Gastroesophageal sphincter (tissue), 3 donors: ENCODE data around the gene RXRB.

Source experiments
- EP300 ChIP-seq: sonication (generic); formaldehyde crosslinking; IDR thresholded peaks from one replicate; pipeline ENCODE4 v1.6.1; 2017; ENCODE audit warnings: antibody characterized with exemption, mild to moderate bottlenecking
- POLR2A ChIP-seq, 2 donors: fragments of 450-650 bp; IDR thresholded peaks; one replicate each; pipeline ENCODE4 v1.6.1; 2017; ENCODE audit warnings: antibody characterized with exemption in 2 of 2, mild to moderate bottlenecking in 2 of 2, moderate library complexity in 1 of 2
- POLR2AphosphoS5 ChIP-seq: sonication (generic); formaldehyde crosslinking; IDR thresholded peaks from one replicate; pipeline ENCODE4 v1.6.1; 2017; ENCODE audit warnings: antibody characterized with exemption
- TF ChIP-seq, protein P1 (sequence below), 4 experiments: fragments of 200-600 bp in 2 of 4; fragments of 450-650 bp in 2 of 4; sonication (generic) in 1 of 4; IDR thresholded peaks; one replicate each; pipeline ENCODE4 v1.5.1; 2017 to 2019; ENCODE audit warnings: antibody characterized with exemption in 4 of 4, mild to moderate bottlenecking in 2 of 4, moderate library complexity in 2 of 4

- TF ChIP-seq, protein P1, sequence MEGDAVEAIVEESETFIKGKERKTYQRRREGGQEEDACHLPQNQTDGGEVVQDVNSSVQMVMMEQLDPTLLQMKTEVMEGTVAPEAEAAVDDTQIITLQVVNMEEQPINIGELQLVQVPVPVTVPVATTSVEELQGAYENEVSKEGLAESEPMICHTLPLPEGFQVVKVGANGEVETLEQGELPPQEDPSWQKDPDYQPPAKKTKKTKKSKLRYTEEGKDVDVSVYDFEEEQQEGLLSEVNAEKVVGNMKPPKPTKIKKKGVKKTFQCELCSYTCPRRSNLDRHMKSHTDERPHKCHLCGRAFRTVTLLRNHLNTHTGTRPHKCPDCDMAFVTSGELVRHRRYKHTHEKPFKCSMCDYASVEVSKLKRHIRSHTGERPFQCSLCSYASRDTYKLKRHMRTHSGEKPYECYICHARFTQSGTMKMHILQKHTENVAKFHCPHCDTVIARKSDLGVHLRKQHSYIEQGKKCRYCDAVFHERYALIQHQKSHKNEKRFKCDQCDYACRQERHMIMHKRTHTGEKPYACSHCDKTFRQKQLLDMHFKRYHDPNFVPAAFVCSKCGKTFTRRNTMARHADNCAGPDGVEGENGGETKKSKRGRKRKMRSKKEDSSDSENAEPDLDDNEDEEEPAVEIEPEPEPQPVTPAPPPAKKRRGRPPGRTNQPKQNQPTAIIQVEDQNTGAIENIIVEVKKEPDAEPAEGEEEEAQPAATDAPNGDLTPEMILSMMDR (IDR thresholded peaks at IDR 0.05) = no peak
- TF ChIP-seq POLR2A (IDR thresholded peaks at IDR 0.05) = no peak
- TF ChIP-seq EP300 = no peak
- TF ChIP-seq POLR2AphosphoS5 = no peak
Measured at GRCh38 chr6:33169291-33170175, 30.9 kb downstream of the RXRB start.
